Liver (tissue), 9 donors: ENCODE results near the gene CHCHD1. TPM values are rescaled to one million over a fixed set of nuclear protein-coding genes. Genes with fewer than 3 reads are reported as not detected.

Experiments
- DNase-seq: peaks from one replicate; pipeline ENCODE4 v3.0.0-alpha.2; 2017; ENCODE audit warnings: low spot score
- H3K27ac ChIP-seq, 2 donors: one replicate each; pipeline ENCODE4 v1.7.0; 2013; ENCODE audit warnings: inconsistent platforms in 2 of 2, low read length in 2 of 2, control low read depth in 1 of 2, low read depth in 1 of 2, mild to moderate bottlenecking in 1 of 2
- H3K27me3 ChIP-seq, 4 donors: one replicate each; pipeline versions ENCODE4 v1.6.1 to v1.7.0; 2013; ENCODE audit warnings: low read length in 3 of 4, inconsistent platforms in 1 of 4, mild to moderate bottlenecking in 1 of 4, moderate library complexity in 1 of 4; ENCODE audit not compliant: control insufficient read depth in 4 of 4, insufficient read depth in 4 of 4
- H3K36me3 ChIP-seq, 4 donors: one replicate each; pipeline versions ENCODE4 v1.6.1 to v1.7.0; 2013; ENCODE audit warnings: low read length in 3 of 4, mild to moderate bottlenecking in 3 of 4, low read depth in 1 of 4, moderate library complexity in 1 of 4; ENCODE audit not compliant: control insufficient read depth in 4 of 4, insufficient read depth in 3 of 4
- H3K4me1 ChIP-seq, 4 donors: one replicate each; pipeline versions ENCODE4 v1.6.1 to v1.7.0; 2013; ENCODE audit warnings: low read length in 3 of 4, mild to moderate bottlenecking in 3 of 4, moderate library complexity in 1 of 4; ENCODE audit not compliant: control insufficient read depth in 4 of 4, insufficient read depth in 4 of 4
- H3K4me3 ChIP-seq, 3 donors: one replicate each; pipeline versions ENCODE4 v1.6.1 to v1.7.0; 2013; ENCODE audit warnings: low read length in 3 of 3, control low read depth in 1 of 3, low read depth in 1 of 3, mild to moderate bottlenecking in 1 of 3
- H3K9ac ChIP-seq, 2 donors: one replicate each; pipeline ENCODE4 v1.7.0; 2013; ENCODE audit warnings: low read length in 2 of 2, mild to moderate bottlenecking in 2 of 2, moderate library complexity in 2 of 2, control low read depth in 1 of 2, low read depth in 1 of 2
- H3K9me3 ChIP-seq, 4 donors: one replicate each; pipeline versions ENCODE4 v1.6.1 to v1.7.0; 2013; ENCODE audit warnings: low read length in 3 of 4; ENCODE audit not compliant: control insufficient read depth in 4 of 4
- ATF3 ChIP-seq: IDR thresholded peaks from 2 replicates; pipeline ENCODE4 v1.6.1; 2016; ENCODE audit warnings: antibody characterized with exemption
- CTCF ChIP-seq: fragments of 150-350 bp; IDR thresholded peaks from 2 replicates; pipeline ENCODE4 v1.5.1; 2017; ENCODE audit warnings: improper control_type of control experiment, low read depth, low read length; ENCODE audit not compliant: missing input control
- EGR1 ChIP-seq, 2 donors: IDR thresholded peaks; 2 replicates each; pipeline ENCODE4 v1.6.1; 2016 to 2018; ENCODE audit warnings: antibody characterized with exemption in 2 of 2, low read depth in 2 of 2
- HNF4A ChIP-seq, 2 donors: conservative IDR thresholded peaks; 2 replicates each; pipeline ENCODE4 v1.6.1; 2016; ENCODE audit warnings: antibody characterized with exemption in 2 of 2, mild to moderate bottlenecking in 2 of 2
- HNF4G ChIP-seq: IDR thresholded peaks from 2 replicates; pipeline ENCODE4 v1.6.1; 2016; ENCODE audit warnings: antibody characterized with exemption
- NR2F2 ChIP-seq: IDR thresholded peaks from 2 replicates; pipeline ENCODE4 v1.6.1; 2016; ENCODE audit warnings: antibody characterized with exemption
- RXRA ChIP-seq, 2 donors: IDR thresholded peaks; 2 replicates each; pipeline ENCODE4 v1.6.1; 2017 to 2018; ENCODE audit warnings: antibody characterized with exemption in 2 of 2, mild to moderate bottlenecking in 1 of 2
- SP1 ChIP-seq: IDR thresholded peaks from 2 replicates; pipeline ENCODE4 v1.6.1; 2018; ENCODE audit warnings: antibody characterized with exemption, mild to moderate bottlenecking
- TAF1 ChIP-seq: conservative IDR thresholded peaks from 2 replicates; pipeline ENCODE4 v1.6.1; 2016; ENCODE audit warnings: antibody characterized with exemption, mild to moderate bottlenecking
- YY1 ChIP-seq: IDR thresholded peaks from 2 replicates; pipeline ENCODE4 v1.6.1; 2016; ENCODE audit warnings: antibody characterized with exemption, mild to moderate bottlenecking
- ZBTB33 ChIP-seq: IDR thresholded peaks from 2 replicates; pipeline ENCODE4 v1.6.1; 2016; ENCODE audit warnings: antibody characterized with exemption
- WGBS: extraction: QIAGEN DNeasy Blood & Tissue Kit; methylation state at CpG from one replicate; pipeline ENCODE4 v1.1.7; 2013; 5-methylcytosine and 5-hydroxymethylcytosine counted together
- polyA plus RNA-seq, 2 donors: library from polyadenylated mRNA; stranded (reverse) in 1 of 2; unstranded in 1 of 2; fragments of 200-250 nt in 1 of 2; fragments of >200 nt in 1 of 2; fragmentation: Nextera tagmentation in 1 of 2; extraction: Ambion mirVana in 1 of 2; gene quantifications; one replicate each; pipeline versions ENCODE4 v1.2.1 to v1.2.3, GENCODE V29; 2013 to 2015
- total RNA-seq, 2 donors: library from RNA; depleted of rRNA; stranded (reverse); fragments of >200 nt; gene quantifications; one replicate each; pipeline ENCODE4 v1.2.3, GENCODE V29; 2014
- TF ChIP-seq, protein P1 (sequence below): IDR thresholded peaks from 2 replicates; pipeline ENCODE4 v1.6.1; 2016; ENCODE audit warnings: antibody characterized with exemption, mild to moderate bottlenecking
- TF ChIP-seq, protein P2 (sequence below): IDR thresholded peaks from 2 replicates; pipeline ENCODE4 v1.6.1; 2016; ENCODE audit warnings: antibody characterized with exemption
- donor health status: healthy.
- donor health status: healthy.
- donor health status: healthy.
- donor health status: healthy.
- donor health status: healthy.

The CHCHD1 gene
- total and polyA plus RNA-seq, 4 donors: 7.6 to 47.4 (median 23.1) TPM

DNA sequence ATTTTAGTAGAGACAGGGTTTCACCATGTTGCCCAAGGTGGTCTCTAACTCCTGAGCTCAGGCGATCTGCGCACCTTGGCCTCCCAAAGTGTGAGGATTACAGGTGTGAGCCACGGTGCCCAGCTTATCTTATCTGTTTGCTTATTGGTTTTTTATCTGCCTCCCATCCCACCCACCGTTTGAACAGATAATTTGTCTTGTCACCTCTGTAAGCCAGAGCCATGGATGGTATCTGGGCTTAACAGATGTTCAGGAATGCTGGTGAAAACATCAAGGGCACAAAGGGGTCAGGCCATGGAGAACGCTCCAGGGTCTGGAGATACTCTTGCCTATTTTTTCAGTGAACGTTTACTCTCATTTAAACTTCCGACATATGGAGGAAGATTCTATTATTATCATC, 41.5 kb downstream of the CHCHD1 start:
- peaks cover 10 to 19% (median 16%) of the 10 kb centered on the region in 4 donors for H3K4me1 ChIP-seq
- H3K9ac ChIP-seq: no peak overlapping the region
- no peaks in the 10 kb centered on the region for H3K27me3 ChIP-seq
- 81% methylated on average over 7 of the region's 7 CpGs for WGBS
- H3K9me3 ChIP-seq: no peaks in the 10 kb centered on the region
- peaks cover 0 to 5% (median 2%) of the 10 kb centered on the region in 4 donors for H3K36me3 ChIP-seq
- no peak for TF ChIP-seq RXRA (IDR thresholded peaks at IDR 0.05)
- DNase-seq: no peak
- no peak overlapping the region for H3K4me3 ChIP-seq
- H3K27ac ChIP-seq: no peak overlapping the region

DNA sequence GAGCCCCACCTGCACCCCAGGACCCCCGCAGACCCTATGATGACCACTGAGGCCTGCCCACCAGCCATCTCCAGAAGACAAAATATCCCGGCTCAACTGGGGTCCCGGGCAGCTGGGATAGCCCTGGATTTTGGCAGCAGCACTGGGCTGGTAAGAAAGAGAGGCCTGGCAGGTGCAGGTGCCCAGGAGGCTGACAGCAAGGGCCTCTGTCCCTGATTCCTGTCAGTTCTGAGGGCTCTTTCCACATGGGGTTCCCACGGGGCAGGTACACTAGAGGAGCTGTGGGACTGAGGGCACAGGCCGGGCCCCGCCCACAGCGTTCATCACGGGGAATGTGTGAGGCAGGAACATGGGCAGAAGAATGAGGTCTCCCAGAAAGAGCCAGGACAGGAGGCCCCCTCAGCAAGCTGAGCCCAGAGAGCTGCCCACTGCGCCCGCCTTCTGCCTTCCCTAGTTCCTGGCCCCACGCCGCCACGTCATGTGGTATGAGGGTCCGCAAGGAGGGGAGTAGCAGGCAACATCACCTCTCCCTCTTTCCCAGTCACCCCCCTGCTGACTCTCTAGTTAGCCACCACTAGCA, 42.4 kb downstream of the CHCHD1 start:
- no peaks in the 10 kb centered on the region for H3K27me3 ChIP-seq
- TF ChIP-seq, protein P1, sequence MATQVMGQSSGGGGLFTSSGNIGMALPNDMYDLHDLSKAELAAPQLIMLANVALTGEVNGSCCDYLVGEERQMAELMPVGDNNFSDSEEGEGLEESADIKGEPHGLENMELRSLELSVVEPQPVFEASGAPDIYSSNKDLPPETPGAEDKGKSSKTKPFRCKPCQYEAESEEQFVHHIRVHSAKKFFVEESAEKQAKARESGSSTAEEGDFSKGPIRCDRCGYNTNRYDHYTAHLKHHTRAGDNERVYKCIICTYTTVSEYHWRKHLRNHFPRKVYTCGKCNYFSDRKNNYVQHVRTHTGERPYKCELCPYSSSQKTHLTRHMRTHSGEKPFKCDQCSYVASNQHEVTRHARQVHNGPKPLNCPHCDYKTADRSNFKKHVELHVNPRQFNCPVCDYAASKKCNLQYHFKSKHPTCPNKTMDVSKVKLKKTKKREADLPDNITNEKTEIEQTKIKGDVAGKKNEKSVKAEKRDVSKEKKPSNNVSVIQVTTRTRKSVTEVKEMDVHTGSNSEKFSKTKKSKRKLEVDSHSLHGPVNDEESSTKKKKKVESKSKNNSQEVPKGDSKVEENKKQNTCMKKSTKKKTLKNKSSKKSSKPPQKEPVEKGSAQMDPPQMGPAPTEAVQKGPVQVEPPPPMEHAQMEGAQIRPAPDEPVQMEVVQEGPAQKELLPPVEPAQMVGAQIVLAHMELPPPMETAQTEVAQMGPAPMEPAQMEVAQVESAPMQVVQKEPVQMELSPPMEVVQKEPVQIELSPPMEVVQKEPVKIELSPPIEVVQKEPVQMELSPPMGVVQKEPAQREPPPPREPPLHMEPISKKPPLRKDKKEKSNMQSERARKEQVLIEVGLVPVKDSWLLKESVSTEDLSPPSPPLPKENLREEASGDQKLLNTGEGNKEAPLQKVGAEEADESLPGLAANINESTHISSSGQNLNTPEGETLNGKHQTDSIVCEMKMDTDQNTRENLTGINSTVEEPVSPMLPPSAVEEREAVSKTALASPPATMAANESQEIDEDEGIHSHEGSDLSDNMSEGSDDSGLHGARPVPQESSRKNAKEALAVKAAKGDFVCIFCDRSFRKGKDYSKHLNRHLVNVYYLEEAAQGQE: no peak
- TF ChIP-seq TAF1 (no peak), ZBTB33 (no peak), YY1 (no peak), HNF4G (no peak), RXRA (IDR thresholded peaks at IDR 0.05) (no peak), ATF3 (no peak), HNF4A (conservative IDR thresholded peaks at IDR 0.05) (no peak), NR2F2 (no peak)
- 98% methylated on average over 14 of the region's 14 CpGs for WGBS
- H3K4me1 ChIP-seq: peaks cover 7 to 10% (median 8%) of the 10 kb centered on the region in 4 donors
- H3K9ac ChIP-seq: no peak overlapping the region
- H3K27ac ChIP-seq: no peak overlapping the region
- DNase-seq: no peak
- H3K36me3 ChIP-seq: peaks cover 0 to 5% (median 2%) of the 10 kb centered on the region in 4 donors
- no peaks in the 10 kb centered on the region for H3K9me3 ChIP-seq
- H3K4me3 ChIP-seq: no peak overlapping the region

GRCh38 chr10:73827346-73828089, 45.7 kb downstream of the CHCHD1 start:
- H3K36me3 ChIP-seq: peaks cover 0 to 5% (median 3%) of the 10 kb centered on the region in 4 donors
- H3K4me3 ChIP-seq: no peak overlapping the region
- TF ChIP-seq EGR1 (IDR thresholded peaks at IDR 0.05; ENCODE audit: low read depth in 2 of 2) (no peak), HNF4A (conservative IDR thresholded peaks at IDR 0.05) (no peak), SP1 (no peak), CTCF (no peak), HNF4G (no peak), NR2F2 (no peak)
- TF ChIP-seq, protein P1: no peak
- TF ChIP-seq, protein P2, sequence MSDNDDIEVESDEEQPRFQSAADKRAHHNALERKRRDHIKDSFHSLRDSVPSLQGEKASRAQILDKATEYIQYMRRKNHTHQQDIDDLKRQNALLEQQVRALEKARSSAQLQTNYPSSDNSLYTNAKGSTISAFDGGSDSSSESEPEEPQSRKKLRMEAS: no peak
- no peaks in the 10 kb centered on the region for H3K9me3 ChIP-seq
- H3K27ac ChIP-seq: no peak overlapping the region
- WGBS: 96% methylated on average over 19 of the region's 19 CpGs
- H3K9ac ChIP-seq: no peak overlapping the region
- DNase-seq: no peak
- no peaks in the 10 kb centered on the region for H3K4me1 ChIP-seq
- H3K27me3 ChIP-seq: no peaks in the 10 kb centered on the region
